ENCODE results near the gene MZF1. TPM values are rescaled to one million over a fixed set of nuclear protein-coding genes. Genes with fewer than 3 reads are reported as not detected.
"Not testable (repeated sequence)": the region's sequence is repeated elsewhere in the genome, so short reads cannot be mapped to it uniquely, and the experiment has no call there.

The MZF1 gene
- total RNA-seq, 3 donors from 2014 or later, result 30.4 to 43.3 (median 36.1) TPM

DNA sequence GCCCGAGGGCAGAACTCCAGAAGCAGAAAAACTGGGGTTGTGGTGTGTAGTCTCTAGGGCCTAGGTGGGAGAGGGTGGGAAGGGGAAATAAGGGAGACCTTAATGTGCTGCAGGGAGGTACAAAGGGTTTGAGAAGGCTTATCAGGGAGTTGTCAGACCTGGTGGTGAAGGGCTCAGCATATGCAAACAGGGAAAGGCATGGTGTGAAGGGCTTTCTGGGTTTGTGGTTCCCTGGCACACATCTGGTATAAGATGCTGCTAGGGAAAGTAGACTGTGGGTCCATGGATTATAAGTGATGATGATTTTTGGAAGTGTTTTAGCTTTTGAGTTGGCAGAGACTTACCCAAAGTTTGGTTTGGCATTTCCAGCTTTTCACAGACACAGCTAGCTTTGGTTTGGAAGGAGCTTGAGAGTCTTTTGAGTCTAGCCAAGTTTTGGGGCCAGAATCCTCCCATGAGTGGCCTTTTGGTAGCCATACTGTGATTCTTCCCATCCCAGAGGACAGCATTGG is 27.1 kb downstream of the MZF1 start:
- intact Hi-C loops (cut with DNase I, micrococcal nuclease), result no loop called here
- DNase-seq (no peak), ATAC-seq (no peak)
- Histone ChIP-seq H3K9me3 (no peaks in the 10 kb centered on the region), H3K4me1 (ENCODE audit: low read depth) (peaks cover 21% of the 10 kb centered on the region), H3K4me3 (no peak overlapping the region), H3K36me3 (ENCODE audit: low read depth) (peaks cover 32% of the 10 kb centered on the region)
- TF ChIP-seq, protein P1, sequence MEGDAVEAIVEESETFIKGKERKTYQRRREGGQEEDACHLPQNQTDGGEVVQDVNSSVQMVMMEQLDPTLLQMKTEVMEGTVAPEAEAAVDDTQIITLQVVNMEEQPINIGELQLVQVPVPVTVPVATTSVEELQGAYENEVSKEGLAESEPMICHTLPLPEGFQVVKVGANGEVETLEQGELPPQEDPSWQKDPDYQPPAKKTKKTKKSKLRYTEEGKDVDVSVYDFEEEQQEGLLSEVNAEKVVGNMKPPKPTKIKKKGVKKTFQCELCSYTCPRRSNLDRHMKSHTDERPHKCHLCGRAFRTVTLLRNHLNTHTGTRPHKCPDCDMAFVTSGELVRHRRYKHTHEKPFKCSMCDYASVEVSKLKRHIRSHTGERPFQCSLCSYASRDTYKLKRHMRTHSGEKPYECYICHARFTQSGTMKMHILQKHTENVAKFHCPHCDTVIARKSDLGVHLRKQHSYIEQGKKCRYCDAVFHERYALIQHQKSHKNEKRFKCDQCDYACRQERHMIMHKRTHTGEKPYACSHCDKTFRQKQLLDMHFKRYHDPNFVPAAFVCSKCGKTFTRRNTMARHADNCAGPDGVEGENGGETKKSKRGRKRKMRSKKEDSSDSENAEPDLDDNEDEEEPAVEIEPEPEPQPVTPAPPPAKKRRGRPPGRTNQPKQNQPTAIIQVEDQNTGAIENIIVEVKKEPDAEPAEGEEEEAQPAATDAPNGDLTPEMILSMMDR (IDR thresholded peaks at IDR 0.05), result no peak

DNA sequence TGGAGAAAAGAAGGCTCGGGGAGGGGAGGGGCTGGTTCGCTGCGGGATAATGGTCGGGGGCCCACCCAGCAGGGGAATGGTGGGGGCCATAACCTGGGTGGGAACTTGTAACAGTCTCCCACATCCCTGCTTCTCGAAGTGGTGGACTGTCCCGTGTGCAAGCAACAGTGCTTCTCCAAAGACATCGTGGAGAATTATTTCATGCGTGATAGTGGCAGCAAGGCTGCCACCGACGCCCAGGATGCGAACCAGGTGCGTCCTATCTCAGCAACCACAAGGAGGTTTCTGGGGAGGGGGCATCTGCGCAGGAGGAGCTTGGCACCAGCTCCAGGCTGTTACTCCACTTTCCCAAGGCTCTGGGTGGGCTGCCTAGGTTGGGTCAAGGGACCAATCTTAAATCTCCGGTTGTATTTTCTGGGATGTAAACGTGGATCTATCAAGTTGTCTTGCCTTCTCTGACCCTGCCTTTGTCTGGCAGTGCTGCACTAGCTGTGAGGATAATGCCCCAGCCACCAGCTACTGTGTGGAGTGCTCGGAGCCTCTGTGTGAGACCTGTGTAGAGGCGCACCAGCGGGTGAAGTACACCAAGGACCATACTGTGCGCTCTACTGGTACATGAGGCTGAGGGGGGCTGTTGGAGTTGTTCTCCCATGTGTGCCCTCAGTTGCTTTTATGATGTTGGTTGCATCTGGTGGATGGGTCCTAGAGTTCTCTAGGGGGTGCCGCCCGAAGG is 27.7 kb downstream of the MZF1 start:
- ATAC-seq (no peak), DNase-seq (peak in 1 of 3 donors; percentile 64)
- Histone ChIP-seq H3K4me1 (ENCODE audit: low read depth) (peaks cover 21% of the 10 kb centered on the region), H3K9me3 (no peaks in the 10 kb centered on the region), H3K36me3 (ENCODE audit: low read depth) (peaks cover 29% of the 10 kb centered on the region), H3K4me3 (peak overlapping the region; percentile 85)
- TF ChIP-seq, protein P1 (IDR thresholded peaks at IDR 0.05), result no peak
- intact Hi-C loops (cut with DNase I, micrococcal nuclease), result no loop called here

DNA sequence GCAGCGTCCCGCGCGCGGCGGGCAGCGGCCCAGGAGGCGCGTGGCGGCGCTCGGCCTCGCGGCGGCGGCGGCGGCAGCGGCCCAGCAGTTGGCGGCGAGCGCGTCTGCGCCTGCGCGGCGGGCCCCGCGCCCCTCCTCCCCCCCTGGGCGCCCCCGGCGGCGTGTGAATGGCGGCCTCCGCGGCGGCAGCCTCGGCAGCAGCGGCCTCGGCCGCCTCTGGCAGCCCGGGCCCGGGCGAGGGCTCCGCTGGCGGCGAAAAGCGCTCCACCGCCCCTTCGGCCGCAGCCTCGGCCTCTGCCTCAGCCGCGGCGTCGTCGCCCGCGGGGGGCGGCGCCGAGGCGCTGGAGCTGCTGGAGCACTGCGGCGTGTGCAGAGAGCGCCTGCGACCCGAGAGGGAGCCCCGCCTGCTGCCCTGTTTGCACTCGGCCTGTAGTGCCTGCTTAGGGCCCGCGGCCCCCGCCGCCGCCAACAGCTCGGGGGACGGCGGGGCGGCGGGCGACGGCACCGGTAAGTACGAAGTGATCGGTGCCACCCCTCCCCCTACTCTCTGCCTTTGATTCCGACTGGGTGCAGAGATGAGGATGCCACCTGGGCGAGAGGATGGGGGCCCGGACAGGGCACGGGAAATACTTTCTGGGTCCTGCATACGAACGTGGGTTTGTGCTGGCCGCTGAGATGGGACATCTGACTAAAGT is 28.4 kb downstream of the MZF1 start:
- DNase-seq (peak in 2 of 3 donors; percentile 48 to 70), ATAC-seq (peak; percentile 46)
- intact Hi-C loops (cut with DNase I, micrococcal nuclease), result no loop called here
- Histone ChIP-seq H3K36me3 (ENCODE audit: low read depth) (peaks cover 22% of the 10 kb centered on the region), H3K9me3 (no peaks in the 10 kb centered on the region), H3K4me3 (peak overlapping the region; percentile 85), H3K4me1 (ENCODE audit: low read depth) (peaks cover 21% of the 10 kb centered on the region)
- TF ChIP-seq, protein P1 (IDR thresholded peaks at IDR 0.05), result no peak

DNA sequence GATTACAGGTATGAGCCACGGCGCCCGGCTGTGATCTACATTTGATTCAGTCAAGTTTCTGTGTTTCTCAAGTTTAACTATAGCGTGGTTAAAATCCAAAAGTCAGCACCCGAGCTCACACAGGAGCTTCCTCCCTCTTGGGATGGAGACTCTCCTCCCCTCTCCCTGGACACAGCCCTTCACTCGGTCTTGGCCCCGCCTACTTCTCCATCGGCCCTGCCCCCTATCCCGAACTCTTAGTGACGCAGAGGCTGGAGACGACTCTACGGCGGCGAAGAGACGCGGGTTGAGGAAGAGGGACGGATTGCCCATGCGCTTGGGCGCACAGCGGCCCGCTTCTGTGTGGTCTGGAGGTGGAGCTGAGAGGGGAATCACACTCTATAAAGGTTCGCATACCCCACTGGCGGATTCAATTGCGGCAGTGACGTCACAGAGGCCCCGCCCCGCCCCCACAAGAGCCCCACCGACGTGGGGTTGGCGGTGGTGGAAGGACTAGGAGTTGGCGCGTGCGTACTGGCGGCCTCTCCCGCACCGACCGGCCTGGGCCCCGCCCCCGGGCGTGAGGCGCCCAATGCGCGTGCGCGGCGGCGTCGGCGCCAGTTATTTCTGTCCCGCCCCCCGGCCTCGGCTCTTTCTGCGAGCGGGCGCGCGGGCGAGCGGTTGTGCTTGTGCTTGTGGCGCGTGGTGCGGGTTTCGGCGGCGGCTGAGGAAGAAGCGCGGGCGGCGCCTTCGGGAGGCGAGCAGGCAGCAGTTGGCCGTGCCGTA is 29.1 kb downstream of the MZF1 start, which contains the start of gene TRIM28:
Gene TRIM28 (plus strand): TSS at position 239 of the 765 bp plus-strand sequence. CDS start 694 bp downstream, outside the sequence.
- intact Hi-C loops (cut with DNase I, micrococcal nuclease), result no loop called here
- ATAC-seq (peak; percentile 94), DNase-seq (peak; percentile 99)
- Histone ChIP-seq H3K36me3 (ENCODE audit: low read depth) (peaks cover 15% of the 10 kb centered on the region), H3K4me3 (peak within 1 kb of the TSS; percentile 85), H3K9me3 (no peaks in the 10 kb centered on the region), H3K4me1 (ENCODE audit: low read depth) (peaks cover 21% of the 10 kb centered on the region)
- TF ChIP-seq, protein P1 (IDR thresholded peaks at IDR 0.05), result no peak

DNA sequence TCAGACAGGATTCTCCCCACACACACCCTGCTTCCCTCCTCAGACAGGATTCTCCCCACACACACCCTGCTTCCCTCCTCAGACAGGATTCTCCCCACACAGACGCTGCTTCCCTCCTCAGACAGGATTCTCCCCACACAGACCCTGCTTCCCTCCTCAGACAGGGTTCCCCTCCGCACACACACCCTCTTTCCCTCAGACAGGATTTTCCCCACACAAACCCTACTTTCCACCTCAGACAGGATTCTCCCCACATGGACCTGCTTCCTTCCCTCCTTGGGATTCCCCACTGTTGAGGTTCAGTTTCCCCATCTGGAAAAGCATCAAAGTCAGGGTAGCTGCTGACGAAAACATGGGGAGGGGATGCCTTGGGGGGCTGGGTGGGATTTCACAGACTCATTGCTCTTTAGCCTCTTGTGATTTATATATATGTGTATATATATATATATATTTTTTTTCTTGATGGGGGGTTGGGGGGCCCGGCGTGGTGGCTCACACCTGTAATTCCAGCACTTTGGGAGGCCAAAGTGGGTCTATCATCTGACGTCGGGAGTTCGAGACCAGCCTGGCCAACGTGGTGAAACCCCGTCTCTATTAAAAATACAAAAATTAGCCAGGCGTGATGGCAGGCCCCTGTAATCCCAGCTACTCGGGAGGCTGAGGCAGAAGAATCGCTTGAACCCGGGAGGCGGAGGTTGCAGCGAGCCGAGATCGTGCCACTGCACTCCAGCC is 30.3 kb downstream of the MZF1 start:
- ATAC-seq; H3K36me3 ChIP-seq (ENCODE audit: low read depth); H3K9me3 ChIP-seq; H3K4me3 ChIP-seq; intact Hi-C loops (cut with DNase I, micrococcal nuclease): not testable (repeated sequence)
- DNase-seq, result peak in 1 of 3 donors; percentile 37
- peaks cover 27% of the 10 kb centered on the region for H3K4me1 ChIP-seq (ENCODE audit: low read depth)

DNA sequence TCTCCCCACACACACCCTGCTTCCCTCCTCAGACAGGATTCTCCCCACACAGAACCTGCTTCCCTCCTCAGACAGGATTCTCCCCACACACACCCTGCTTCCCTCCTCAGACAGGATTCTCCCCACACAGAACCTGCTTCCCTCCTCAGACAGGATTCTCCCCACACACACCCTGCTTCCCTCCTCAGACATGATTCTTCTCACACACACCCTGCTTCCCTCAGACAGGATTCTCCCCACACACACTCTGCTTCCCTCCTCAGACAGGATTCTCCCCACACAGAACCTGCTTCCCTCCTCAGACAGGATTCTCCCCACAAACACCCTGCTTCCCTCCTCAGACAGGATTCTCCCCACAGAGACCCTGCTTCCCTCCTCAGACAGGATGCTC is 34.0 kb downstream of the MZF1 start:
- DNase-seq; ATAC-seq; H3K9me3 ChIP-seq; intact Hi-C loops (cut with DNase I, micrococcal nuclease); H3K4me3 ChIP-seq; H3K36me3 ChIP-seq (ENCODE audit: low read depth): not testable (repeated sequence)
- H3K4me1 ChIP-seq (ENCODE audit: low read depth), result peaks cover 13% of the 10 kb centered on the region
